GM19238 (cell line): ENCODE measurements around the gene SLC5A5.

ENCODE experiments used
- DNase-seq: peaks from one replicate; pipeline ENCODE4 v3.0.0; 2011; ENCODE audit warnings: low spot score; ENCODE audit not compliant: insufficient read length

SLC5A5 gene

DNA sequence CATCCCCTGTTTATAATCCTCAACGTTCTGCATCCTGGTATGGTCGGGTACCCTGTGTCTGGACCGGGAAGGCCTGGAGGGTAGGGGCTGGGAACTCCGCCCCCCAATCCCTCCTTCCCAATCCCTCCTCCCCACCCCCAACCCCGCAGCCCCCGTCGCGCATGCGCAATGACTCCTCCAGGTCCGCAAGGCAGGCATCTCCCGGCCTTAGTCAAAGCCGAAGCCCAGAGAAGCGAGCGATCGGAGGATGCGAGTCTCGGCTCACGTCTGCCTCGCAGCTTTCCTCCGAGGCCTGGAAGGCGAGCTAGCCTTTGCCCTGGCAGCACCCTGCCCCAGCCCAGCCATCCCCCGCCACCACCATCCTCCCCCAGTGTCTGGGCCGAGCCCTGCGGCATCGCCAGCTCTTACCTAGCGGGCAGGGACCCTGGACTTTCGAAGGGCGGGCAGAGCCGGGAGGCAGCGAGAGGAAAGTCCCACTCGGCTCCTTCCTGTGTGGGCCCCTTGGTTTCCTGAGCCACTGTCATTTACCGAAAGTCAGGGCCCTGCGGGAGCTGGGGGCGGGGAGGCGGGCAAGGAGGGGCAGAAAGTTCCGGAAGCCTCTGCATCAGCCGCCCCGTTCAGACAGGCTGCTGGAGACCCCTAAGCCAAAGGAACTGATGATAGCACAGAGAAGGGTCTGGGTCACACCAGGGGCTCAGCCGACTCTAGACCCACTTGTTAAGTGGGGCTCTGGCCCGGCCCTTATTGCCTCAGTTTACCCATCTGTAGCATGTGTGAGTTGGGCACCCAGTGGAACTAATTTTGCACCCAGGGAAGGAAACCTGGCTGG is 24.0 kb upstream of the SLC5A5 start, which contains the start of gene JAK3:
JAK3 (minus strand) TSS at position 445 of the 829 bp plus-strand sequence. CDS start 3,565 bp downstream, outside the sequence.
- peak; percentile 88 for DNase-seq

DNA sequence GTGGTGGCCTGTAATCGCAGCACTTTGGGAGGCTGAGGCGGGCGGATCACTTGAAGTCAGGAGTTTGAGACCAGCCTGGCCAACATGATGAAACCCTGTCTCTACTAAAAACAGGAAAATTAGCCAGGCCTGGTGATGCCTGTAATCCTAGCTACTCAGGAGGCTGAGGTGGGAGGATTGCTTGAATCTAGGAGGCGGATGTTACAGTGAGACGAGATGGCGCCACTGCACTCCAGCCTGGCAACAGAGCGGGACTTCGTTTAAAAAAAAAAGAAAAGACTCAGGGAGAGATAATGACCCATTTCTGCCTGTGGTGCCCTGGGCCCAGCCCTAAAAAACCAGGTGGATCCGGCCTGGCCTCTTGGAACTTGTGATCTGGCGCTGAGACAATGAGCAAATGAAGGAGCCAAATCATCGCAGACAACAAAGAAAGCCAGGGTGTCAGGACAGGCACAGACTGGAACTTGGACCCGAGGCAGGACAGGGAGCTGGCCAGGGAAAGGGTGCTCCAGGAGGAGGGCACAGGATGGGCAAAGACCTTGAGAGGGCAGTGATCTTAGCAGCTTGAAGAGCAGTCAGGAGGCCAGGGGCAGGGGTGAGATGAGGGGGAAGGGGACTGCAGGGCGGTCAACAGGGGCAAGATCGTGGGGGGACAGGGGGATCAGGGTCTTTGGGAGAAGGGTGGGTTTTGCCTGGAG is 23.0 kb upstream of the SLC5A5 start:
- DNase-seq: no peak

DNA sequence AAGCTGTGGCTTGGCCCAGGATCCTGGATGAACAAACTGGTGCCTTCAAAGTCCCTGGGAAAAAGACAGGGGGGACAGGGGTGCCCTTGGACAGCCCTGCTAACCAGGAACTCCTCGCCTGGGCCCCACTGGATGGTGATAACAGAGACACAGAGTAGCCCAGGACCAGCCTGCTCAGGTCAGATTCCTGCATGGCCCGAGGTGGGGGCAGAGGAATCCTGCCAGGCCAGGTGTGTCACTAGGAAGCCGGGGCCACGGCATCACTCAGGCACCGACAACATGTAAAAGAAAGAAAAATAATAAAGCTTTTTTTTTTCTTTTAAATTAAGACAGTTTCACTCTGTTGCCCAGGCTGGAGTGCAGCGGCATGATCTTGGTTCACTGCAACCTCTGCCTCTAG is 17.7 kb upstream of the SLC5A5 start:
- no peak for DNase-seq

DNA sequence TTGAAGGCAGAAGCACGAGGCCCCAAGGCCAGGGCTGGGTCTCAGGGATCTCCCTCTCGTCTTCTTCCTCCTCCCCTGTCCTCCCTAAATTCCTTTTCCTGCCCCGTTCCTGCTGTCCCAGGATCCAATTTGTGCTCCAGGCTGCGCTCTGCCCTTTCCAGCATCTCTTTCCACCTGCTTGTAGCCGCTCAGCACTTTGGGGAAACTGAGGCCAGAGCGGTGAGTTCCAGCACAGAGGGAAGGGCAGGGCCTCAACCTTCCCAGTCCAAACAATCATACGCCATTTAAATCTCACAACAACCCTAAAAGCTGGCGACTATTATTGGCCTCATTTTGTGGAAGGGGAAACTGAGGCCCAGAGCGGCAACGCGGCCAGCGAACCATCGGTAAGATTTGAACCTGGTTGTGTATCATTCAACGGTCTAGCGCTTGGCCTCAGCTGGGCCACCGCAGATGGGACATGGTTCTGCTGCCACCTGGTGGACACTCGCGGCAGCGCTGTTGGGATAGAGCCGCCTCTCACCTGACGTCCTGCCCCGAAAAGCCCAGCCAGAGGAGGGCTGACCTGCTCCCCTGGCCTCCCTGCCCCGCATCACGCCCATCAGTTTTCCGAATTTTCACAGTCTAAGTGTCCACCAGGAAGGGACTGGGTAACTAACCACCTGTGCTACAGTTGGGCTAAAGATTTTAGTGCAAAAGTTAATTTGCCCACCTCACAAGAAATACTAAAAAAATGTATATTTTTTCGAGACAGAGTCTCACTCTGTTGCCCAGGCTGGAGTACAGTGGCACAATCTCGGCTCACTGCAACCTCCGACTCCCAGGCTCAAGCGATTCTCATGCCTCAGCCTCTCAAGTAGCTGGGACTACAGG is 16.2 kb upstream of the SLC5A5 start:
- peak; percentile 74 for DNase-seq

DNA sequence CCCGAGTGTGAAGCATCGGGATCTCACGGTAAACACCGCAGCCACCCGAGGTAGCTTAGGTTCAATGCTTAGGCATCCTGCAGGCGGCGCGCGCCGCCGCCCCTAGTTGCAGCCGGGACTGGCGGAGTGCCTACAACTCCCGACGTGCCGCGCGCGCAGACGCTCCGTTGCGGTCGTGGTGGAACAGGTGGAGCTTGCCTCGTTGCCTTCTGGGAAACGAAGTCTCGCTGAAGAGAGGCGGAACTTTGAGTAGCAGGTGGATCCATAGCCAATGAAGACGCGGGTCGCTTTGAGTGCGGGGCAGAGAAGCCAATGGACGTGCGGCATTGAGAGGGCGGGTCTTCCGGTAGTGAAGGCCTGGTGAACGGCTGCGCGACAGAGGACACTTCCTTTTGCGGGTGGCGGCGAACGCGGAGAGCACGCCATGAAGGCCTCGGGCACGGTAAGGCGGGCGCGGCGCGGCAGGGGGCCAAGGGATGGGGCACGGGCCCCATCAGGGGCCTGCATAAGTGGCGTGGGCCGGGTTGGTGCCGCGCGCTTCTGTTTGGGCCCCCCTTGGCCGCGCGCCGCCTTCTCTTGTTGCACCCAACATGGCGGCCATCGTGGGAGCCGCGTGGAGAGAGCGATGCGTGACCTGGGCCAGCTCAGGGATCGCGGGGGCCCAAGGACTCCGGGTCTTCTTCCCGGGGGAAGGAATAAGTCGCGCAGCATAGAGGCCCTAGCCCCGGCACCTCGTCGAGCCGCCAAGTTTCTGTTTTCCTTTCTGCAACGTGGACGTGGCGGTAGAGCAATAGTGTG is 12.0 kb upstream of the SLC5A5 start, which contains the start of gene RPL18A:
RPL18A (plus strand) TSS at position 378 of the 798 bp plus-strand sequence; CDS start at position 425, 47 bp downstream.
- peak; percentile 92 for DNase-seq

DNA sequence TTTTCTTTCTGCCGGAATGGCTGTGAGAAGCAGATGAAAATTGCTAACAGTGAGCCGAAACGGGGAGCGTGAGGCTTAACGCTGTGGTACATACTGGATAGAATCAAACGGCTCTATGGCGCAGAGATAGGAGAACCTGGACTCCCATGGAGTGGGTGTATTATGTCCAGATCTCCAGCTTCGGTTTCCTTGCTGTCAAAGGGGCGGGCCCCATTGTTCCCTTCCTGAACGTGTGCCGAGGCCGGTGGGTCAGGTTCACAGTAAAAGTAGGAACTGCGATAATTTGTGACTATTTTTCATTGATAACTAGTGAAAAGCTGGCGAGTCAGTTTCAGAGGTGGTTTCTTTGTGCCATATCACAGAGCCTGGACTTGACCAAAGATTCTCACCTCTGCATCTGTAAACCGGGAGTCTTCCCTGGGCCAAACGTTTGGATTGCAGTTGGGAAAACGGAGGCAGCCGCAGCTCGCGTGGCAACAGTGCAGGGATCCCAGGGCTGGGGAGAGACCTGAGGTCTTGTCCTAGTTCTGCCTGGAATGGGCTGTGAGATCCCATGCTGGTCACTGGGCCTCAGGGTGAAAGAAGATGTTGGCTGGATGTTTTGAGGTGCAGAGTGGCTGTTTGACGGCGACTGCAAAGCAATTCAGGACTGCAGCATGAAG is 11.3 kb upstream of the SLC5A5 start:
- no peak for DNase-seq

DNA sequence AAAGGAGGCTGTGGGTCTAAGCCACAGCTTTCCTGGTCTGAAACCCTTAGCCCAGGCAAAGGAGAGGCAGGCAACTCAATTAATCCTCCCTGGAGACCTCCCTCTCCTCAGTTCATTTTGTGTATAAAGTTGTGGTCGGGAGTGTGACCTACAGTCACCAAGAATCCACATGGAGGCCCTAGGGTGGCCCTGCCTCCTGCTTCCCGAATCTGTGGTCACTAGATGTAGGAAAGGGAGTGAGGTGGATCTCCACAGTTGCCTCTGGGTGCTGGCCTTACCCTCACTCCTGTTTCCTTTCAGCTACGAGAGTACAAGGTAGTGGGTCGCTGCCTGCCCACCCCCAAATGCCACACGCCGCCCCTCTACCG is 10.8 kb upstream of the SLC5A5 start:
- no peak for DNase-seq

DNA sequence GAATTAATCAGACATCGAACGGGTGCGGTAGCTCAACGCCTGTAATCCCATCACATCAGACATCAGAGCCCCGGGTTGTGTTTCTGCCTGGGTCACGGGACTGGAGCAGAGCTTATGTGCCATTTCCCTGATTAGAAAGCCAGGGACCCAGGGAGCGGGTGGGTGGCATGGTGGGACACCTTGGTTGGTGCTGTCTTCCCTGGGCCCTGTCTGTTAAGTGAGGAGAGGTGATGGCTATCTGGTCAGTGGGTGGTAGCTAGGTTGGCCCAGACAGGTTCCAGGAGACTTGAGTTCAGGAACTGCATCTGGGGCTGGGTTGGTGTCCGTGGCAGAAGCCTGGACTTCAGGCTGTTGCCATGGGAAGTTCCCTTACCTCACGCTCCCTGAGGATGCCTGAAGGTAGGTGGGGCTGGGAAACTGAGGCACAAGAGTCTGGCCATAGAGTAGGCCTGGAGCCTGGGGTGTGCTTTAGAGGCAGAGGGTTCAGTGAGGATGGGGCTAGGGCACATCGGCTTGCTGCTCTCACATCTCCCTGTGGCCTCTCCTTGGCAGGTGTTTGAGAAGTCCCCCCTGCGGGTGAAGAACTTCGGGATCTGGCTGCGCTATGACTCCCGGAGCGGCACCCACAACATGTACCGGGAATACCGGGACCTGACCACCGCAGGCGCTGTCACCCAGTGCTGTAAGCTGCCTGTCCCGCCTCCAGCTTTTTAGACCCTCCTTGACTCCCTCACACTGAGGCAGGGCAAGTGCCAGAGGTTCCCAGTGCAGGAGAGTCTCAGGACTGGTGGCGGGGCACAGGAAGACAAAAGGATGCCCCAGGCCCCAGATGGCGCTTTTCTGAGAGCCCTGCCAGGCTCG is 10.0 kb upstream of the SLC5A5 start:
- DNase-seq: no peak

DNA sequence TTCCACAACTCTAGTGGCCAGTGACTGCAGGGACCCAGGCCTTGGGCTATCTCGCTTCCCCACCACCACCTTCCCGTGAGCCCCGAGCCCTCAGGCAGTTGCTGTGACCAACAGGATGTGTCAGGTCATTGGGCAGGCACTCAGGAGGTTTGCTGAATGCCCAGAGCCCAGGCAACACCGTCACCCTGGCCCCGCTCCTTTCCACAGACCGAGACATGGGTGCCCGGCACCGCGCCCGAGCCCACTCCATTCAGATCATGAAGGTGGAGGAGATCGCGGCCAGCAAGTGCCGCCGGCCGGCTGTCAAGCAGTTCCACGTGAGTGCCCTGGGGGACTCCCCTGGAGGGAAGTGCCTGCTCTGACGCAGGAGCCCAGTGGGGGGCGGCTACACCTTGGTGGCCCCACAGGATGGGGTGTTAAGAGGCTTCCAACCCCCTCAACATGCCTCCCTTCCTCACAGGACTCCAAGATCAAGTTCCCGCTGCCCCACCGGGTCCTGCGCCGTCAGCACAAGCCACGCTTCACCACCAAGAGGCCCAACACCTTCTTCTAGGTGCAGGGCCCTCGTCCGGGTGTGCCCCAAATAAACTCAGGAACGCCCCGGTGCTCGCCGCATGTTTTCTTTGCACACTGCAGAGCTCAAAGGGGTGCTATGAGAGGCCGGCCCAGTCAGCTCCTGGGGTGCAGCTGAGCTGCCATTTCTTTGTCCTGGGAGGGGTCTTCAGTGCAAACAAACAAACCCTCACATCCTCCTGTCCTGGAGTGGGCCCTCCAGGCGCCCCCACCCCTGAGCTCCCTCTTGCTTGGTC is 8.8 kb upstream of the SLC5A5 start:
- DNase-seq: no peak

DNA sequence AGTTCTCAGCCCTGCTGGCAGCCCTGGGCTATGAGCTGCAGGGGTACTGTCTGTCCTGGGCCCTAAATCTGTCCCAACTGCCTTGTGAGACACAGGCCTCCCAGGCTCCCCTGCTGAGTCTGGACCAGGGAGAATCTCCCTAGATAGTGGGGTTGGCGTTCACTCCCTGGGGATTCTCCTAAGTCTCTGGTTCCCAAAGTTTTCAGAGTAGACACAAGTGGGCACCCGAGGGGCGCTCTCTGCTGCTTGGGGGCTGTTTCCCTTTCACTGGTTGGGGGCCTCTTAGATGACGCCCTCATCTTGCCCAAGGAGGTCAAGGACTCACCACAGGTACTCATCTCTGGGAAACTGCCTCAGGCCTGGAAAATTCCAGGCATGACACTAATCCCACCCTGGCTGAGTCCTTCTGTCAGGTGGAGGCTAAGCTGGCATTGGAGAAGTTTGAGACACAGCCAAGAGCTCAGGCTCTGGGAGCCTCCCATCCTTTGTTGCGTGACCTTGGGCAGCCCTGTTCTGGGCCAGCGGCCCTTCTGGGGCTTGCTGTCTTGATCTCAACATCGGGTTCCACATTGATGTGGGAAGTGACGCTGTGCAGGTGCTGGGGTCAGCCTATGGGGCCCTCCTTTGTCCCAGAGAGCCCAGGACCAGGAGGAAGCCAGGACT is 8.1 kb upstream of the SLC5A5 start:
- DNase-seq: no peak

DNA sequence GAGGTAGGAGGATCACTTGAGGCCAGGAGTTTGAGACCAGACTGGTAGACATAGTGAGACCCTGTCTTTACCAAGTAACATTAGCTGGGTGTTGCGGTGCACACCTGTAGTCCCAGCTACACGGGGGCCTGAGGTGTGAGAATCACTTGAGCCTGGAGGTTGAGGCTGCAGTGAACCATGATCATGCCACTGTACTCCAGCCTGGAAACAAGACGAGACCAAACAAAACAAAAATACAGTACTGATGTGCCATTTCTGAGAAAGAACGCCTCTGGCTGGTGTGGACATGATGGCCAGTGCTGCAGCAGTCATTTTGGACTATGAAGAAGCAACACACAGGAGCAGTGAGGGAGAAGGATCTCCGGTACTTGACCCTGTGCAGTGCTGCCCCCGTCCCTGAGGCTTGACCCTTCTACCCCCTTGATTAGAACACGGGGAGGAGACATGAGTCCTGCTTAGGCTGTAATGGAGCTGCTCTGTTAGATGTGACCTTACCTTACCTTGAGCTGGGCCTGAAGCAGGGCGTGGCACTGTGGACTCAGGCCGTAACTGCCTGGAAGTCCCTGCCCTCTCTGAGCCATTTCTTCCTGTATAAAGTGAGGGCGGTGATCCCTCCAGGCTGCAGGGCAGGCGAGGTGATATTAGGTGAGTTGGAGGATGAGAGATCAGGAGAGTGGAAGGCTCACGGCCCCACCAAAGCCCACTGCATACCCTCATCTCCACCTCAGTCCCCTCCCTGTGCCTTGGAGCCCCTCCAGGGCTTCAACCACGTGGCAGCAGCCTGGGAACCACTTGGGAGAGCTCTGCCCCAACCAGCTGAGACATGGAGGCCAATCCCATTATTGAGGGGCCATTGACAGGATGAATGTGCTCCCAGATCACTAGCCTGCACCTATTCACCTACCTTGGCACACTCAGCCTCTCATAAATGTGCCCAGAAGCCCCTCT is 6.1 kb upstream of the SLC5A5 start:
- no peak for DNase-seq

DNA sequence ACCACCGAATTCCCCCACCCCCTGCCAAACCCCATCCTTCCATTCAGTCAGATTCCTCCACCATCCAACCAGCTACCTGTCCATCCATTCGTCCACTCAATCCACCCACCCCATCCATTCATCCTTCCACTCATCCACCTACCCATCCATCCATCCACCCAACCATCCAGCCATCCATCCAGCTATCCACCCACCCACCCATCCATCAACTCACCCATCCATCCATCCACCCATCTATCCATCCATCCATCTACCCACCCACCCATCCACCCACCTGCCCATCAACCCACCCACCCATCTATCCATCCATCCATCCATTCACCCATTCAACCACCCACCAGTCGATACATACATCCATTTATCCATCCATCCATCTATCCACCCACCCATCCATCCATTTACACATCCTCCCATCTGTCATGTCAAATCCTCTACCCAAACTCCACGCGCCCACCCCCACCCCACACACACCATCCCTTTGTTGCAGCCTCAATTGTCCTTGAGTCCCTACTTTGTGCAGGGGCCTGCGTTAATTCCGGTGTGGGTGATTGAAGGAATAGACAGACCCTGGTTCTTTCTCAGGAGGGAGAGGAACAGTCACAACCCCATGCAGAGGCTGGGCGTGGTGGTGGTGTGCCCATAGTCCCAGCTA is 5.3 kb upstream of the SLC5A5 start:
- DNase-seq: no peak

DNA sequence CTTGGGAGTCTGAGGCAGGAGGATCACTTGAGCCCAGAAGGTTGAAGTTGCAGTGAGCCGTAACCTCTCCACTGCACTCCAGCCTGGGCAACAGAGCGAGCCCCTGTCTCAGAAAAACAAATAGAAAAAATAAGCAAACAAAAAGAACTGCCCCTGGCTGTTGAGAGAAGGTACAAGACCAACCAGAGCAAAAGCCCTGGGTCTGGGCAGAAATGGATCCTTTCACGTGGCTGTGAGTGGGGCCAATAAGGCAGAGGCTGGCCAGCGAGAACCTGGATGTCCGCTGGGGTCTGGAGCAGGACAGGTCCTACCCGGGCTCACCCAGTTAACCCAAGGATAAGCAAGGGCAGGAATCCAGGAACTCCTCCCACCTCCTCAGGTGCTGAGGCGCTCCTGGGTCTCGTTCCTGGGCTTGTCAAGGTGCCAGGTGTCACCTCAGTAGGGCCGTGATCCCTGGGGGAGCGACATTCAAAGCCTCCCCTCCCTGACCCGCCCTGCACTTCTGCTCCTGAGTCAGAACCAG is 4.7 kb upstream of the SLC5A5 start:
- DNase-seq: no peak

DNA sequence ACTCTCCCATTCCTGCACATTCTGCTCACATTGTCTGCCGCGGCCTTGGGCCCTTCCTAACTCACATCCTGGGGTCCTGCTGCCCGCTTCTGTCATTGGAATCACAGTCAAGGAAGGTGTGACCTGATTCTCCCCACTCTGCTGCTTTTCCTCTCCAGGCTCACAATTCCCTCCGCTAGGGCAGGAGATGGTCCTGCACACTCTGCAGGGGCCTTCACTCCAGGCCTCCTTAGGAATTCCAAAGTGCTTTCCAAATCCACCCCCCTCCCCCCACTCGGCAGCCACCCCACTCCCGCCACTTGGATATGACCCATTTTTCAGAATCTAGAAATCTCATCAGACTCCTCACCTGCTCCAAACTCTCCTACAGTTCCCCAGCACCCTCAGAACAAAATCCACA is 3.1 kb upstream of the SLC5A5 start:
- no peak for DNase-seq

DNA sequence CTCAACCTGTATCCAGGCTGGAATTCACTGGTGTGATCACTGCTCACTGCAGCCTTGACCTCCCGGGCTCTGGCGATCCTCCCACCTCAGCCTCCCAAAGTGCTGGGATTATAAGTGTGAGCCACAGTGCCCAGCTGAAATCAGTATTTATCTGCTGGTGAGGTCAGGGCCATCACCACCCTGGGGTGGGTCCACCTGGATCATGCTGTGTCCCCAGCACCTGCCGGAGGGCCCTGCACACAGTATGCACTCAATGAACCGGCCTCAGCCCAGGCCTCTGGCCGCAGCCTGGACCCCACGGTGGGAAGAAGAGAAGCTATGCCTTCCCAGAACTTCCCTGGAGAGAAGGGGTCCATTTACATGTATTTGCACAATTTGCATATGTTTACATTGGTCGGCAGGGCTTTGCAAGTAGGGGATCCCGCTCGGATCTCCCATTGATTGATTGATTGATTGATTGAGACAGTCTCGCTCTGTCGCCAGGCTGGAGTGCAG is 2.6 kb upstream of the SLC5A5 start:
- no peak for DNase-seq
